ENCODE data around the gene ARF5.

ARF5 gene

GRCh38 chr7:127629268-127629854, 41.1 kb downstream of the ARF5 start:
- no peak for DNase-seq (ENCODE audit: extremely low spot score, insufficient read length, low read depth)
- FAIRE-seq, result no peak

- no peak for DNase-seq (ENCODE audit: extremely low spot score, insufficient read length, low read depth)
- FAIRE-seq, result no peak
Observed at GRCh38 chr7:127632276-127632910, 44.2 kb downstream of the ARF5 start.

GRCh38 chr7:127635659-127636285, 47.6 kb downstream of the ARF5 start:
- DNase-seq (ENCODE audit: extremely low spot score, insufficient read length, low read depth) (no peak), FAIRE-seq (no peak)

- FAIRE-seq (no peak), DNase-seq (ENCODE audit: extremely low spot score, insufficient read length, low read depth) (no peak)
Observed at GRCh38 chr7:127638197-127638596, 50.0 kb downstream of the ARF5 start.
